Tibial nerve (tissue), 4 donors: Measurements from ENCODE around the gene MUC5B. TPM values are rescaled to one million over a fixed set of nuclear protein-coding genes. Genes with fewer than 3 reads are reported as not detected.

Source experiments
- DNase-seq, 2 donors: peaks; one replicate each; pipeline ENCODE4 v3.0.0-alpha.2; 2019; ENCODE audit warnings: low spot score in 2 of 2
- H3K27ac ChIP-seq, 4 donors: fragments of 200-600 bp; sonication (generic) in 3 of 4; one replicate each; pipeline ENCODE4 v1.5.1; 2017 to 2019; ENCODE audit warnings: mild to moderate bottlenecking in 1 of 4
- H3K27me3 ChIP-seq, 2 donors: fragments of 200-600 bp; sonication (generic) in 1 of 2; one replicate each; pipeline versions ENCODE4 v1.5.1 to v1.6.0; 2017 to 2019
- H3K36me3 ChIP-seq, 3 donors: fragments of 200-600 bp; sonication (generic); one replicate each; pipeline ENCODE4 v1.5.1; 2018 to 2019
- H3K4me1 ChIP-seq, 4 donors: fragments of 200-600 bp; sonication (generic) in 3 of 4; one replicate each; pipeline ENCODE4 v1.5.1; 2017 to 2019
- H3K4me3 ChIP-seq, 4 donors: fragments of 200-600 bp; sonication (generic) in 3 of 4; one replicate each; pipeline ENCODE4 v1.5.1; 2017 to 2019; ENCODE audit warnings: mild to moderate bottlenecking in 1 of 4, moderate library complexity in 1 of 4
- H3K9me3 ChIP-seq, 4 donors: fragments of 200-600 bp; sonication (generic) in 3 of 4; one replicate each; pipeline ENCODE4 v1.5.1; 2017 to 2019
- CTCF ChIP-seq, 5 experiments: fragments of 200-600 bp in 3 of 5; fragments of 450-650 bp in 2 of 5; sonication (generic) in 3 of 5; IDR thresholded peaks; one replicate each; pipeline ENCODE4 v1.5.1; 2016 to 2019; ENCODE audit warnings: antibody characterized with exemption in 5 of 5, mild to moderate bottlenecking in 3 of 5, moderate library complexity in 2 of 5
- EP300 ChIP-seq, 2 donors: sonication (generic); formaldehyde crosslinking; IDR thresholded peaks; one replicate each; pipeline ENCODE4 v1.6.1; 2017; ENCODE audit warnings: antibody characterized with exemption in 2 of 2, mild to moderate bottlenecking in 1 of 2
- POLR2A ChIP-seq, 2 donors: fragments of 450-650 bp; IDR thresholded peaks; one replicate each; pipeline ENCODE4 v1.6.1; 2017; ENCODE audit warnings: antibody characterized with exemption in 2 of 2, mild to moderate bottlenecking in 2 of 2, moderate library complexity in 2 of 2
- WGBS, 2 donors: methylation state at CpG; one replicate each; pipeline ENCODE4 v1.1.5; 2018; 5-methylcytosine and 5-hydroxymethylcytosine counted together
- total RNA-seq, 4 donors: library from RNA; depleted of rRNA; stranded (reverse); fragments of >200 nt; gene quantifications; one replicate each; pipeline ENCODE4 v1.1.0, GENCODE V29; 2016

Gene MUC5B
- total RNA-seq, 4 donors from 2014 or later = under 0.01 to 0.22 TPM; not detected in 2

DNA sequence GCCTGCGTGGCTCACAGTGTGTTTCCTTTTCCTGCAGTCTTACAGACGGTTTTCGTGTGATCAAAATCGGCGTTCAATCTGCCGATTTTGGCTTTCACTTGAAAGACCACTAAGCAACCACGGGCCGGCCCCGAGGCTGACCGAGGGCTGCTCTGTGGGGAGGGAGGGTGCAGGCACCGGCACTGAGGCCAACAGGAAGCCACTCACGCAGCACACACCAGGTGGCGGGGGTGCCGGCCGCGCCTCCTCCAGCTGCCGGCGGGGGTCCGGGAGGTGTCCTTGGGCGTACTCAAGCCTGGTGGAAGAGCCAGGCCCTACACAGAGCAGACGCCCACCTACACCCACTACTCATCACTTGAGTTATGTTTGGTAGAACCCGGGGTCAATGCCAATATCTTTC is 72.2 kb downstream of the MUC5B start:
- H3K9me3 ChIP-seq = no peaks in the 10 kb centered on the region
- peaks cover 0 to 67% (median 20%) of the 10 kb centered on the region in 3 donors for H3K36me3 ChIP-seq
- H3K27me3 ChIP-seq = no peaks in the 10 kb centered on the region
- TF ChIP-seq EP300 (IDR thresholded peaks at IDR 0.05) (no peak), CTCF (IDR thresholded peaks at IDR 0.05) (no peak), POLR2A (IDR thresholded peaks at IDR 0.05) (no peak)
- peaks cover 0 to 40% (median 19%) of the 10 kb centered on the region in 4 donors for H3K4me1 ChIP-seq
- H3K27ac ChIP-seq = no peak overlapping the region
- no peak overlapping the region for H3K4me3 ChIP-seq
- no peak for DNase-seq
- 87 to 90% methylated on average over 20 to 22 of the region's 22 CpGs for WGBS, 2 donors

- 89 to 95% methylated on average over 14 to 23 of the region's 23 CpGs for WGBS, 2 donors
- Histone ChIP-seq H3K36me3 (peaks cover 0 to 63% (median 15%) of the 10 kb centered on the region in 3 donors), H3K27ac (no peak overlapping the region), H3K4me1 (peaks cover 0 to 45% (median 19%) of the 10 kb centered on the region in 4 donors), H3K9me3 (no peaks in the 10 kb centered on the region), H3K27me3 (no peaks in the 10 kb centered on the region), H3K4me3 (no peak overlapping the region)
- TF ChIP-seq POLR2A (IDR thresholded peaks at IDR 0.05) (no peak), EP300 (IDR thresholded peaks at IDR 0.05) (no peak), CTCF (IDR thresholded peaks at IDR 0.05) (no peak)
- no peak for DNase-seq
These were observed 72.7 kb downstream of the MUC5B start for GRCh38 chr11:1295591-1295990.

DNA sequence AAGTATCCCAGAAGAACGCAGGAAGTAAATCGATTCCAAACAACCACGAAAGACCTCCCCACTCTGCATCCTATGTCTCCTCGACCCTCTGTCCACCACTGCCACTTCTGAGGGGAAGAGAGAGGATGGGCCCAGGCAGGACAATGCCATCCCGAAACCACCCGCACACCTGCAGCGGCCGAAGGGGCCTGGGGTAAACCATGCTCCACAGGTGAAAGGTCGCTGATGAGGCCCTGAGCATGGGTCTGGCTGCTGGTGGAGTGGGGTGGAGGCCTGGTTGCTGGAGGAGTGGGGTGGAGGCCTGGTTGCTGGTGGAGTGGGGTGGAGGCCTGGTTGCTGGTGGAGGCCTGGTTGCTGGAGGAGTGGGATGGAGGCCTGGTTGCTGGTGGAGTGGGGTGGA is 73.4 kb downstream of the MUC5B start:
- no peak overlapping the region for H3K4me3 ChIP-seq
- H3K27ac ChIP-seq = no peak overlapping the region
- peaks cover 0 to 52% (median 19%) of the 10 kb centered on the region in 4 donors for H3K4me1 ChIP-seq
- no peaks in the 10 kb centered on the region for H3K9me3 ChIP-seq
- DNase-seq = no peak
- 90 to 91% methylated on average over 9 of the region's 9 CpGs for WGBS, 2 donors
- TF ChIP-seq EP300 (IDR thresholded peaks at IDR 0.05) (no peak), POLR2A (IDR thresholded peaks at IDR 0.05) (no peak), CTCF (IDR thresholded peaks at IDR 0.05) (no peak)
- no peaks in the 10 kb centered on the region for H3K27me3 ChIP-seq
- peaks cover 0 to 59% (median 13%) of the 10 kb centered on the region in 3 donors for H3K36me3 ChIP-seq

DNA sequence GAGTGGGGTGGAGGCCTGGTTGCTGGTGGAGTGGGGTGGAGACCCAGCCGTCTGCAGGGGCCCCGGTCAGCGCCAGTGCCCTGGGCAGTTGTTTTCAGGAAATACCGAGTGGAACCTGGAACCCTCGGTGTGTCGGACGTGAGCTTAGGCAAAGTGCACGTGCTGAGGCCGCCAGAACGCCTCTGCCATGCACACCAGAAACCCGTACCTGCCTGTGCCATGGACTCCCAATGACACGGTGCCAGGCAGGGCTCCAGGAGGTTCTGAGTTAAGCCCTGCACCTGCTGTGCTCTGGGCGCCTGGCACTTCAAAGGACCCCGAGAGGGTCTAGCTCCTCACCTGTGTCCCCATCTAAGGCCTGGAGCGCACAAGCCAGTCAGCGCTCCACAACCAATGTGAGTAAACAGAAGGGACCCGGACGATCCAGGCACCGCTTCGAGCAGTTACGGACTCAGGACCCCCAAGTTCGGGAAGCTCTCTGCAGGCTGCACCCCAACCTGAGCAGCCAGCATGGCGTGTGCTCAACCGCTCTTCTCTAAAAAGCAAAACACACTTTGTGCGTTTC is 74.2 kb downstream of the MUC5B start:
- H3K36me3 ChIP-seq = peaks cover 0 to 51% (median 13%) of the 10 kb centered on the region in 3 donors
- no peaks in the 10 kb centered on the region for H3K27me3 ChIP-seq
- H3K27ac ChIP-seq = no peak overlapping the region
- H3K9me3 ChIP-seq = no peaks in the 10 kb centered on the region
- H3K4me3 ChIP-seq = no peak overlapping the region
- TF ChIP-seq POLR2A (IDR thresholded peaks at IDR 0.05) (no peak), EP300 (IDR thresholded peaks at IDR 0.05) (no peak), CTCF (IDR thresholded peaks at IDR 0.05) (no peak)
- DNase-seq = no peak
- peaks cover 0 to 56% (median 21%) of the 10 kb centered on the region in 4 donors for H3K4me1 ChIP-seq
- 90 to 92% methylated on average over 21 to 25 of the region's 25 CpGs for WGBS, 2 donors

DNA sequence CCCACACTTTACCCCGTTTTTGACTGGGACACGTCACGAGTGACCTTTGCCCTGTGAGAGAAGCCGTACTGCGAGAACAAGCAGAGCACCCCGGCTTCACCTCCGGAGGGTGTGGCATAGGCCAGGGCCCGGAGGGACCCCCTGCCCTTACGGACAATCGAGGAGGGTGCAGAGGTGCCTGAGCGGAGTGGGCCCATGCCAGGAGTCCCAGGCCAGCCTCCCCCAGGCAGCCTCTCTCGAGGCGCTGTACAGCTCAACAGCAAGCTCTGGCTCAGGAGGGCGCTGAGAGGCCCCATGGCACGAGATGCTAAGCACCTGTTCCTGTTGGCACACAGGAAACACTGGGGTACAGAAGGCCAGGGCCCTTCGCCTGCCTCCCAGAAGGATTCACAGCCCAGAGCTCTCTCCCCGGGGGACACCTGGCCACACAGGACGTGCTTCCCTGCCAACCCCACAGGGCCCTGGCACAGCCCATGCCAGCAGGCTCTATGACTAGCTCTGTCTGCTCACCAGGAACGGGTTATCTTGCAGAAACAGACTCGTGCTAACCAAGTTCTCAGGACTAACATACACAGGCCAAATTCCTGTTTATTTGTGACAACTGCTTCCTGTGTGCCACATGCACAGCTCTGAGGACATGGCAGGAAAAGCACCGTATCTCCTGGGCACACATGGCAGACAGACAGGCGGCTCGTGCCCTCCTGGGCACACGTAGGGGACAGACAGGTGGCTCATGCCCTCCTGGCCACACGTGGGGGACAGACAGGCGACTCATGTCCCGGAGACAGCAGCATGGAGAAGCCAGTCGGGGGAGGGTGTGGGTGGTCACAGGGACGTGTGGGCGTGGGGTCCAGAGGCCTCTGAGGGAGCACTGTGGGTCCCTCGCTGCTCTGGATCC is 75.0 kb downstream of the MUC5B start:
- Histone ChIP-seq H3K4me1 (peaks cover 0 to 56% (median 24%) of the 10 kb centered on the region in 4 donors), H3K4me3 (no peak overlapping the region), H3K27ac (peak overlapping the region in 3 of 4 donors; percentile 16 to 98 (median 50)), H3K36me3 (peaks cover 0 to 44% (median 12%) of the 10 kb centered on the region in 3 donors), H3K9me3 (no peaks in the 10 kb centered on the region), H3K27me3 (no peaks in the 10 kb centered on the region)
- DNase-seq = no peak
- WGBS, 2 donors = 76 to 78% methylated on average over 25 to 30 of the region's 31 CpGs
- no peak for TF ChIP-seq CTCF (IDR thresholded peaks at IDR 0.05)
